HFF-Myc (cell line): ENCODE data around the gene KCNJ6.

Source experiments
- DNase-seq: peaks from one replicate; pipeline ENCODE4 v3.0.0-alpha.2; 2011; ENCODE audit warnings: low read depth; ENCODE audit errors: extremely low read depth
- H3K4me3 ChIP-seq: replicated peaks from 2 replicates; pipeline ENCODE4 v1.5.1; 2011; ENCODE audit warnings: low read depth, mild to moderate bottlenecking, control low read depth, low read length
- TF ChIP-seq, protein P1 (sequence below): IDR thresholded peaks from 2 replicates; pipeline ENCODE4 v1.5.1; 2012; ENCODE audit warnings: mild to moderate bottlenecking, low read depth, low read length, control low read depth; ENCODE audit errors: missing control alignments

KCNJ6 gene

DNA sequence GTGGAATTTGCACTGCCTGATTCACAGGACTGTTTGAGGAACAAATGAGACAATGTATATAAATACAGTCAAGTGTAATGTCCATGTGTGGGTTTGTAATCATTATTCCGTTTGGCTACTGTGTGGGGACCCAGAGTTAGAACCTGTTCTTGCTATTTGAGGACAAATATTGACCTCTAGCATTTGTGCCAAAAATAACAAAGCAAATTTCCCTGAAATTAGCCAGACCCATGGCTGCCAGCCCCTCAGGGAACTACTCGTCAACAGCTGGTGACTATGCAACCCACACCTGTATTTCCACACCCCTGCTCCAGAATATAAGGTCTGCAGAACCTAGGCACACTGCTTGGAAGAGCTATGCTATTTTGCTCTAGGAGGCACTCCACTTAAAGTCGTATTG lies 70.7 kb downstream of the KCNJ6 start:
- TF ChIP-seq, protein P1, sequence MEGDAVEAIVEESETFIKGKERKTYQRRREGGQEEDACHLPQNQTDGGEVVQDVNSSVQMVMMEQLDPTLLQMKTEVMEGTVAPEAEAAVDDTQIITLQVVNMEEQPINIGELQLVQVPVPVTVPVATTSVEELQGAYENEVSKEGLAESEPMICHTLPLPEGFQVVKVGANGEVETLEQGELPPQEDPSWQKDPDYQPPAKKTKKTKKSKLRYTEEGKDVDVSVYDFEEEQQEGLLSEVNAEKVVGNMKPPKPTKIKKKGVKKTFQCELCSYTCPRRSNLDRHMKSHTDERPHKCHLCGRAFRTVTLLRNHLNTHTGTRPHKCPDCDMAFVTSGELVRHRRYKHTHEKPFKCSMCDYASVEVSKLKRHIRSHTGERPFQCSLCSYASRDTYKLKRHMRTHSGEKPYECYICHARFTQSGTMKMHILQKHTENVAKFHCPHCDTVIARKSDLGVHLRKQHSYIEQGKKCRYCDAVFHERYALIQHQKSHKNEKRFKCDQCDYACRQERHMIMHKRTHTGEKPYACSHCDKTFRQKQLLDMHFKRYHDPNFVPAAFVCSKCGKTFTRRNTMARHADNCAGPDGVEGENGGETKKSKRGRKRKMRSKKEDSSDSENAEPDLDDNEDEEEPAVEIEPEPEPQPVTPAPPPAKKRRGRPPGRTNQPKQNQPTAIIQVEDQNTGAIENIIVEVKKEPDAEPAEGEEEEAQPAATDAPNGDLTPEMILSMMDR, result no peak
- no peak for DNase-seq
- no peak overlapping the region for H3K4me3 ChIP-seq

DNA sequence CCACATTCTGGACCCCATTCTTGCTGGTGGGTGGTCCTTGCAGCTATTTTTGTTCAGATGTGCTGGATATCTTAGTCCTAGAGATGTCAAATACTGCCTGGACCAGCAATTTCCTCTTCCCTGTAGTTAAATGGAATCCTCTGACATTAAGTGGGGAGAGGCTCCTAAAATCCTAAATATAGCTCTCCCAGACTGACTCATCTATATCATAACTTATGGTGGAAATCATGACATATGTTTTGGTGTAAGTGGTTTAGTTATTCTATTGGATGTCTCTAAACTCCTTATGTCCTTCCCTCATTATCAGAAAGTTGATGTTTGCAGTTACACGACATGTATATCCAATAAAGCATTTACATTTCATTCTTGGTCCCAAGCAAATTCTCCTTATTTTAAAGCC lies 73.1 kb downstream of the KCNJ6 start:
- no peak for DNase-seq
- TF ChIP-seq, protein P1, result no peak
- no peak overlapping the region for H3K4me3 ChIP-seq

DNA sequence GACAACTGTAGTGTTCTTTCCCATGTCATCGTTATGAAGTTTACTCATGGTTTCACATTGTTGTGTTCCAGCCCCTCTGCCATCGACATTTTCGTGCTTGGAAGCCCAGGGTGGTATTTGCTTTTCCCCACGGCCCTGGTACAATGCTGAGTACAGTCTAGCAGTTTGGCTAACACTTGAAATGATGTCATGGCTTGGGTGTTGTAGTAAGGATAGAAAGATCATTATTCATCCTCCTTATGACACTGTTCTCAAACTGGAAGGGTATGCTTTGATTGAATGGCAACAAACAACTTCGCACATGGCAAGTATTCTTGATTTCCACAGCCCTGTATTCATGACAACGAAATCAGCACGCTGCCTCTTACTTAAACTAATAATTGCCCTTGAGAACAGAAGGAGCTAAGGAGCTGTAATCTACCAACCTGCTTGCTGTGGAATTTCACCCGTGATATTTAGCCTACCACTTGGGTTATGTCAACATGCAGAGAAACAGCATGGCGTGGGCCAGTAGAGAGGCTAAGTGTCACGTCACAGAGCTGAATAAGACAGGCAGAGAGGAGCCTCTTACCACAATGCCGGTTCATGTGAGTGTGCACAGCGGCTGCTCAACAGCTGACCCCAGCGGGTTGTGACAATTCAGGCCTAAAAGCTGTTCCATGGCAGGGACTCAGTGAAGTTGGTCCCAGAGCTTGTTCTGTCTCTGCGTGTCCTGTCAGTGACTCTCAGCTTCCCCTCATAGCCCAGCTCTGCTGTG lies 73.9 kb downstream of the KCNJ6 start:
- TF ChIP-seq, protein P1, result no peak
- H3K4me3 ChIP-seq, result no peak overlapping the region
- DNase-seq, result no peak

DNA sequence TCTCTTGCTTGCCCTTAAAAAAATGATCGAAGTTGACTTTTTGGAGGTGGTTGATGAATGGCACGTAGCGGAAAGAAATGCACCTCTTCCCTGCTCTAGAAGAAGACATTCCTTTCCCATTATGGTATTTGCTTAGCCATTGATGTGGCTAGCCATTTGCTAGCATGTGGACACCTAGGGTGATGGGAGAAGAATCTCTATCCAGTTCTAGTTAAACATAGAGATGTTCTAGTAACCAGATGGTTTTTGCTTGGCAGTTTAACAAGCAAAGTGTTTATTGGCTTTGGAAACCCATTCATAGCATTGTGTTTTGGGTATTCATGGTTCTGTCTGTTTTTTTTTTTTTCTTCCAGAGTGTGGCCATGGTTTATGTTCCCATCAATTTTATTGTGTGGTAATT lies 78.9 kb downstream of the KCNJ6 start:
- no peak overlapping the region for H3K4me3 ChIP-seq
- DNase-seq, result no peak
- TF ChIP-seq, protein P1, result no peak

DNA sequence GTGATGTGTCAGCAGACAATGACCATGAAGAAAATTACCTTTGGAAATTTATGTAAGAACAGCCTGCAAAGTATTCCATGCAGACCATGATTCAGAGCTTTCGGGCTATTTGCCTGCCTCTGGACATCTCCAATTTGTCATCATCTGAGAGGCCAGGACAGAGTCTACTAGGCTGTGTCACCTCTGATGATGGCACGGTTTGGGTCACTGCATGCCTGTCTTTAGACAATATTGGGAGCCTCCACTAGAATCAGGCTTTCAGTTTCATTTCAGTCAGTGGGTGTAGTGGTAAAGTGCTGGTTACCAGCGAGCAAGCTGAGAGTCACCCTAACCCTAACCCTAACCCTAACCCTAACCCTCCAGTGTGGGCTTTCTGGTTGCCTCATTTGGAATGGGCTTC lies 80.8 kb downstream of the KCNJ6 start:
- no peak overlapping the region for H3K4me3 ChIP-seq
- DNase-seq, result no peak
- TF ChIP-seq, protein P1, result no peak

DNA sequence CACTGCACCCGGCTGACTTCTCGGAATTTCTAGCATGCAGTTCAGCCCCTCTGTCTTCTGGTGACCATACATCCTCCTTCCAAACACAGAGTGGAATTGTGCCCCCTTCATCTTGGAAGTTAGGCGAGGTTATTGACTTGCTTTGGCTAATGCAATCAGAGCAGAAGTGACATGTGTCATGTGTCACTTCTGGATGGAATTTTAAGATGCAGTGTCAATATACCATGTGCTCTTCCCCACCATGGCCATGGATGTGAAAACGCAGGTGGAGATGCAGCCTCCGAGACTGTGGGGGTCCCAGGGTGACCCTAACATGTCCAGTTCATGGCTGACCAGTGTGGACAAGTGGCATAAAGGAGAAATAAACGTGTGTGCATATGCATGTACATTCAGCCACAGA lies 83.0 kb downstream of the KCNJ6 start:
- TF ChIP-seq, protein P1, result no peak
- no peak for DNase-seq
- no peak overlapping the region for H3K4me3 ChIP-seq

DNA sequence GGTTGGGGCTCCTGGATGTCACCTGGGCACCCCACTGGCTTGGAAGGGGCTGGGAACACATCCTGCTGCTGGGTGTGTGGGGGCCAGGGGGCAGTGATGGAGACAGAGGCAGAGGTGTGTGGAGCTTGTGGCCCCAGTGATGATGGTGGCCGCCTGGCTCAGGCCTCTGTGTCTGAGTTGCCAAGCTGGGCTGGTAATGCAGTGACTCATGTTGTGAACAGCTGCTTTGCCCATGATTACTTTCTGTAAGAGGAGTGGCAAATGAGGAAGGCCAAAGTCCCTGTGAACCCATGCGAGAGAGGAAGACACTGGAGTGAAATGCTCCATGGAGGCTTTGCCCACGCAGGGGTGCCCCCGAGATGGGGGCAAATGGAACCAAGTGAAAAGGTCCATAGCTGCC lies 86.8 kb downstream of the KCNJ6 start:
- DNase-seq, result no peak
- no peak overlapping the region for H3K4me3 ChIP-seq
- TF ChIP-seq, protein P1, result no peak
